ENCODE measurements around the gene STOML3. TPM values are rescaled to one million over a fixed set of nuclear protein-coding genes. Genes with fewer than 3 reads are reported as not detected.
"Not testable (repeated sequence)": the region's sequence is repeated elsewhere in the genome, so short reads cannot be mapped to it uniquely, and the experiment has no call there.

Gene STOML3
- total RNA-seq, 1 donor from 2014 or later: not detected

- Histone ChIP-seq H3K4me1 (no peaks in the 10 kb centered on the region), H3K9me3 (no peaks in the 10 kb centered on the region), H3K36me3 (peaks cover 3 to 38% of the 10 kb centered on the region in 2 donors), H3K4me3 (no peak overlapping the region), H3K27me3 (no peaks in the 10 kb centered on the region), H3K27ac (no peak overlapping the region)
- intact Hi-C loops (cut with DNase I): no loop called here
- no peak for DNase-seq (ENCODE audit: extremely low spot score in 2 of 2)
- TF ChIP-seq CTCF (IDR thresholded peaks at IDR 0.05) (no peak), POLR2A (IDR thresholded peaks at IDR 0.05) (no peak), POLR2AphosphoS5 (IDR thresholded peaks at IDR 0.05; ENCODE audit: insufficient read depth in 1 of 2, low read depth in 1 of 2) (no peak)
These were observed 26.2 kb upstream of the STOML3 start for GRCh38 chr13:39016787-39017186.

- intact Hi-C loops (cut with DNase I): no loop called here
- Histone ChIP-seq H3K4me1 (no peaks in the 10 kb centered on the region), H3K36me3 (peaks cover 3 to 44% of the 10 kb centered on the region in 2 donors), H3K27me3 (no peaks in the 10 kb centered on the region), H3K27ac (no peak overlapping the region), H3K4me3 (no peak overlapping the region), H3K9me3 (no peaks in the 10 kb centered on the region)
- DNase-seq (ENCODE audit: extremely low spot score in 2 of 2): no peak
- no peak for TF ChIP-seq CTCF (IDR thresholded peaks at IDR 0.05)
- no peak for TF ChIP-seq POLR2A (IDR thresholded peaks at IDR 0.05)
- TF ChIP-seq POLR2AphosphoS5 (IDR thresholded peaks at IDR 0.05; ENCODE audit: insufficient read depth in 1 of 2, low read depth in 1 of 2): no peak
These were observed 25.5 kb upstream of the STOML3 start for GRCh38 chr13:39016087-39016486.

GRCh38 chr13:39013462-39013861 lies 22.8 kb upstream of the STOML3 start:
- no peak for DNase-seq (ENCODE audit: extremely low spot score in 2 of 2)
- Histone ChIP-seq H3K27me3 (no peaks in the 10 kb centered on the region), H3K4me3 (no peak overlapping the region), H3K27ac (no peak overlapping the region), H3K4me1 (no peaks in the 10 kb centered on the region), H3K36me3 (peaks cover 3 to 55% of the 10 kb centered on the region in 2 donors), H3K9me3 (no peaks in the 10 kb centered on the region)
- intact Hi-C loops (cut with DNase I): no loop called here
- no peak for TF ChIP-seq POLR2AphosphoS5 (IDR thresholded peaks at IDR 0.05; ENCODE audit: insufficient read depth in 1 of 2, low read depth in 1 of 2)
- TF ChIP-seq POLR2A (IDR thresholded peaks at IDR 0.05): no peak
- TF ChIP-seq CTCF (IDR thresholded peaks at IDR 0.05): no peak

GRCh38 chr13:39012608-39013007 lies 22.0 kb upstream of the STOML3 start:
- Histone ChIP-seq H3K36me3 (peaks cover 3 to 55% of the 10 kb centered on the region in 2 donors), H3K27ac (no peak overlapping the region), H3K9me3 (no peaks in the 10 kb centered on the region), H3K27me3 (no peaks in the 10 kb centered on the region), H3K4me3 (no peak overlapping the region), H3K4me1 (no peaks in the 10 kb centered on the region)
- intact Hi-C loops (cut with DNase I): no loop called here
- no peak for TF ChIP-seq CTCF (IDR thresholded peaks at IDR 0.05)
- TF ChIP-seq POLR2AphosphoS5 (IDR thresholded peaks at IDR 0.05; ENCODE audit: insufficient read depth in 1 of 2, low read depth in 1 of 2): no peak
- no peak for TF ChIP-seq POLR2A (IDR thresholded peaks at IDR 0.05)
- DNase-seq (ENCODE audit: extremely low spot score in 2 of 2): no peak

GRCh38 chr13:39006371-39007111 lies 15.9 kb upstream of the STOML3 start:
- H3K4me3 ChIP-seq: peak overlapping the region in 1 of 2 donors; percentile 16
- intact Hi-C loops (cut with DNase I); H3K27ac ChIP-seq: not testable (repeated sequence)

More at GRCh38 chr13:39006371-39007111, 15.9 kb upstream of the STOML3 start:
- H3K4me1 ChIP-seq; H3K27me3 ChIP-seq; H3K9me3 ChIP-seq; DNase-seq (ENCODE audit: extremely low spot score in 2 of 2): not testable (repeated sequence)
- H3K36me3 ChIP-seq: peaks cover 0 to 16% of the 10 kb centered on the region in 2 donors
